ENCODE data around the gene INO80. TPM values are rescaled to one million over a fixed set of nuclear protein-coding genes. Genes with fewer than 3 reads are reported as not detected.

INO80 gene
- total RNA-seq, 2 experiments from 2014 or later: 14.0 to 16.8 TPM

GRCh38 chr15:41060505-41060904 lies 55.6 kb downstream of the INO80 start:
- intact Hi-C loops (cut with micrococcal nuclease): no loop called here
- Mint-ChIP-seq H3K4me3 (no peak overlapping the region), H3K27ac (no peak overlapping the region), H3K36me3 (ENCODE audit: low read depth) (peaks cover 69% of the 10 kb centered on the region), H3K9me3 (peaks cover 5% of the 10 kb centered on the region), H3K27me3 (ENCODE audit: low read depth) (no peaks in the 10 kb centered on the region), H3K4me1 (ENCODE audit: low read depth) (no peaks in the 10 kb centered on the region)
- DNase-seq: no peak
- CTCF ChIA-PET: no interaction called here

DNA sequence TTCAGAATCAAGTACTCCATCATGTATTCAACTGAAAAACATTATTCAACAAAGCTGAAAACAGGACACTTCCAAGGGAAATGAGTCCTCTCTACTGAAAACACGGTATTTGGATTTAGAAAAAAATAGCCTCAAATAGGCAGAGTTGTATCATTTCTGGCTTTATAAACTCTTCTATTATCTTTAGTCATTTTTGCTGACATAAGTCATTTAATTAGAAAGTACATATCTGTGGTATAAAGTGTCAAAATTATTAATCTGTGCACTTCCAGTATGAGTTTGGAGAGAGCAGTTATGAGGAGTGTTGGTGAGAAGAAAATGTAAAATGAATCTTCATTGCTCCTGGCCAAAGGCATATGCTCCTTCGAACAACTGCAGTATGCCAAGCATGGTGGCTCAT lies 59.3 kb downstream of the INO80 start:
- H3K4me3 Mint-ChIP-seq: no peak overlapping the region
- no peaks in the 10 kb centered on the region for H3K4me1 Mint-ChIP-seq (ENCODE audit: low read depth)
- intact Hi-C loops (cut with micrococcal nuclease): no loop called here
- no peaks in the 10 kb centered on the region for H3K27me3 Mint-ChIP-seq (ENCODE audit: low read depth)
- no peak overlapping the region for H3K27ac Mint-ChIP-seq
- H3K36me3 Mint-ChIP-seq (ENCODE audit: low read depth): peaks cover 57% of the 10 kb centered on the region
- peaks cover 2% of the 10 kb centered on the region for H3K9me3 Mint-ChIP-seq
- no peak for DNase-seq
- CTCF ChIA-PET: no interaction called here

- CTCF ChIA-PET: no interaction called here
- Mint-ChIP-seq H3K4me1 (ENCODE audit: low read depth) (no peaks in the 10 kb centered on the region), H3K27me3 (ENCODE audit: low read depth) (no peaks in the 10 kb centered on the region), H3K9me3 (no peaks in the 10 kb centered on the region), H3K27ac (no peak overlapping the region), H3K4me3 (no peak overlapping the region), H3K36me3 (ENCODE audit: low read depth) (peaks cover 56% of the 10 kb centered on the region)
- intact Hi-C loops (cut with micrococcal nuclease): no loop called here
- DNase-seq: no peak
These were observed 60.4 kb downstream of the INO80 start for GRCh38 chr15:41055706-41056105.

GRCh38 chr15:41051139-41051538 lies 64.9 kb downstream of the INO80 start:
- CTCF ChIA-PET: interaction anchor here (0.7 kb wide), 2 partner anchors 144 to 337 kb away, joined by 3 read pairs; no protein-coding TSS in a partner anchor
- intact Hi-C loops (cut with micrococcal nuclease): no loop called here
- Mint-ChIP-seq H3K4me1 (ENCODE audit: low read depth) (peaks cover 2% of the 10 kb centered on the region), H3K4me3 (no peak overlapping the region), H3K27ac (peak overlapping the region; percentile 15), H3K36me3 (ENCODE audit: low read depth) (peaks cover 46% of the 10 kb centered on the region), H3K9me3 (no peaks in the 10 kb centered on the region), H3K27me3 (ENCODE audit: low read depth) (no peaks in the 10 kb centered on the region)
- no peak for DNase-seq

DNA sequence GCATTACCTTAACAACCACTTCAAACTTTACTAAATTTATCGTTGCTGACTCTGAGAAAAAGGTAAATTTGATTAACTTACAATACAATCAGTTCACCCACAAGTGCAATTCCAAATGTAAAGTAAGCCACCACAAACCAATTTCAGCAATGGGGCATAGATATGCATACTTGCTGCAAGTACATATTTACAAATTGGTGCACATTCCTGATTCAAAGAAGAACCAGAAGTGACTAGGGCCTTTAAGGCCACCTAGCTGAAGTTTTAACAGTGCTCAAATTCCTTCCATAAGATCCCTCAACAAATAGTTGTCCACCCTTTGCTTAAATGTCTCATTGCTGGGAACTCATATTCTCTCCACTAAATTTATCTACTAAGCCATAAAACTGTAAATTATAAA lies 67.2 kb downstream of the INO80 start:
- intact Hi-C loops (cut with micrococcal nuclease): no loop called here
- H3K27me3 Mint-ChIP-seq (ENCODE audit: low read depth): no peaks in the 10 kb centered on the region
- H3K36me3 Mint-ChIP-seq (ENCODE audit: low read depth): peaks cover 43% of the 10 kb centered on the region
- H3K27ac Mint-ChIP-seq: no peak overlapping the region
- no peak for DNase-seq
- H3K4me1 Mint-ChIP-seq (ENCODE audit: low read depth): peaks cover 2% of the 10 kb centered on the region
- CTCF ChIA-PET: no interaction called here
- H3K4me3 Mint-ChIP-seq: no peak overlapping the region
- no peaks in the 10 kb centered on the region for H3K9me3 Mint-ChIP-seq

GRCh38 chr15:41048397-41048796 lies 67.7 kb downstream of the INO80 start:
- Mint-ChIP-seq H3K27ac (no peak overlapping the region), H3K27me3 (ENCODE audit: low read depth) (no peaks in the 10 kb centered on the region), H3K4me3 (no peak overlapping the region), H3K36me3 (ENCODE audit: low read depth) (peaks cover 43% of the 10 kb centered on the region), H3K9me3 (no peaks in the 10 kb centered on the region), H3K4me1 (ENCODE audit: low read depth) (peaks cover 2% of the 10 kb centered on the region)
- CTCF ChIA-PET: interaction anchor here (0.6 kb wide), 1 partner anchor 313 kb away, joined by 3 read pairs; no protein-coding TSS in a partner anchor
- intact Hi-C loops (cut with micrococcal nuclease): no loop called here
- no peak for DNase-seq

DNA sequence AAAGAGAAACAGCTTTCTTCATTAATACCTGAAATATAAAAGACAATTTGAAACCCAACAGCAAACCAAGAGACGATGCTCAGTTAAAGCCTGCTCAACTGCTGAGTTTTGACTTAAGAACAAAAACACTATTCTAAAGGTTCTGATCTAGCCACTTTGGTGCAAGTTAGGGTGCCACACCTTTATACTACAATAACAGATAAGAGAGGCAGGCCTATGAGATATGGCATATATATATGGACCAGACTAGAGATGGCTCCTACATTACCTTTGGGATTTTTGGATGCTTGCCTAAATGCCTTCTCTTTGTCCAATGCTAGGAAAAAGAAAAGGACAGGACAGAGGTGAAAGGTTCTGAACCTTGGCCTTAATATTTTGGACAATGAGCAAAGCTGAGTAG lies 68.6 kb downstream of the INO80 start:
- Mint-ChIP-seq H3K4me3 (no peak overlapping the region), H3K9me3 (no peaks in the 10 kb centered on the region), H3K36me3 (ENCODE audit: low read depth) (peaks cover 37% of the 10 kb centered on the region), H3K4me1 (ENCODE audit: low read depth) (peaks cover 2% of the 10 kb centered on the region), H3K27ac (no peak overlapping the region), H3K27me3 (ENCODE audit: low read depth) (no peaks in the 10 kb centered on the region)
- DNase-seq: no peak
- intact Hi-C loops (cut with micrococcal nuclease): no loop called here
- CTCF ChIA-PET: no interaction called here

DNA sequence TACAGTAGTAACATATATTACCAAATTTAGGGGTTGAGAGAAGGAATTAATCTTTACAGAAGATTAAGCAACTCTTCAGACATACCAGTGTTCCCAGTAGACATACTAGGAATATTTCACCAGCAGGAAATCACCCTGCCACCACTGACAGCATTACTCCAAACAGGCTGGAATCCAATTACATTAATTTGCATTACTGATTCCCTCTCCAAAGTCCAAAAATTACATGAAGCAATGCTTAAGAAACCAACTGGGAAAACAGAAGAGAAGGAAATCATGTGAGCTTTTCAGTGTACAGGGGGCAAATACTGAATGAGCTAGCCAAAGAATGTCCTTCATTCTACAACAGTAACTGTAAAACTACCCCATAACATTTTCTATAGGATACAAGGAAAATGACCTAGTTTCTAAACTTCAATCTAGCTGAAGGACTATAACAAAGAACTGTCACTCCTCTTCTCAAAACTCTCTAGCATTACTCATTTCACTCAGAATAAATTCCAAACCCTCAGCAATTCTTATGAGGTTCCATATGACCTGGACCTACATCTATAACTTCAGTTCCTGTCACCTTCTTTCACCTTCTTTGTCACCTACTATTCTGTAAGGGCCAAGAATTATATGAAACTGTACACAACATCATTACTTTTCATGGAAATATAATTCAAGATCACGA lies 72.7 kb downstream of the INO80 start:
- no peak for DNase-seq
- Mint-ChIP-seq H3K27ac (no peak overlapping the region), H3K9me3 (no peaks in the 10 kb centered on the region), H3K36me3 (ENCODE audit: low read depth) (peaks cover 25% of the 10 kb centered on the region), H3K4me3 (no peak overlapping the region), H3K4me1 (ENCODE audit: low read depth) (peaks cover under 1% of the 10 kb centered on the region), H3K27me3 (ENCODE audit: low read depth) (no peaks in the 10 kb centered on the region)
- CTCF ChIA-PET: no interaction called here
- intact Hi-C loops (cut with micrococcal nuclease): no loop called here

- Mint-ChIP-seq H3K36me3 (ENCODE audit: low read depth) (peaks cover 28% of the 10 kb centered on the region), H3K4me3 (no peak overlapping the region), H3K27ac (no peak overlapping the region), H3K9me3 (no peaks in the 10 kb centered on the region), H3K27me3 (ENCODE audit: low read depth) (no peaks in the 10 kb centered on the region), H3K4me1 (ENCODE audit: low read depth) (no peaks in the 10 kb centered on the region)
- intact Hi-C loops (cut with micrococcal nuclease): no loop called here
- DNase-seq: no peak
- CTCF ChIA-PET: no interaction called here
These were observed 73.2 kb downstream of the INO80 start for GRCh38 chr15:41042851-41043250.

GRCh38 chr15:41039121-41039520 lies 77.0 kb downstream of the INO80 start:
- H3K36me3 Mint-ChIP-seq (ENCODE audit: low read depth): peaks cover 19% of the 10 kb centered on the region
- no peaks in the 10 kb centered on the region for H3K27me3 Mint-ChIP-seq (ENCODE audit: low read depth)
- no peak for DNase-seq
- no peak overlapping the region for H3K27ac Mint-ChIP-seq
- no peaks in the 10 kb centered on the region for H3K9me3 Mint-ChIP-seq
- intact Hi-C loops (cut with micrococcal nuclease): no loop called here
- no peaks in the 10 kb centered on the region for H3K4me1 Mint-ChIP-seq (ENCODE audit: low read depth)
- no peak overlapping the region for H3K4me3 Mint-ChIP-seq
- CTCF ChIA-PET: no interaction called here

DNA sequence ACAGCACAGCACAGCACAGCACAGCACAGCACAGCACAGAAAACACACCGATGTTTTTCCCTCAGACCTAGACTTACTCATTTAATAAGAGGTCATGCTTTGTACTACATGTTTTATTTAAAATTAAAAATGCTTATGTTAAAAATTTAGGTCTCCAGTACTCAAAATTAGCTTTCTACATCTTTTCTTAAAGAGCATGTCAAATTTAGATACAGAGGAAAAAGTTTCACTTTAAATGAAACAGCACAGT lies 84.1 kb downstream of the INO80 start:
- peaks cover 5% of the 10 kb centered on the region for H3K4me1 Mint-ChIP-seq (ENCODE audit: low read depth)
- H3K4me3 Mint-ChIP-seq: no peak overlapping the region
- peaks cover 14% of the 10 kb centered on the region for H3K36me3 Mint-ChIP-seq (ENCODE audit: low read depth)
- H3K9me3 Mint-ChIP-seq: no peaks in the 10 kb centered on the region
- intact Hi-C loops (cut with micrococcal nuclease): no loop called here
- no peaks in the 10 kb centered on the region for H3K27me3 Mint-ChIP-seq (ENCODE audit: low read depth)
- H3K27ac Mint-ChIP-seq: no peak overlapping the region
- DNase-seq: no peak
- CTCF ChIA-PET: no interaction called here

DNA sequence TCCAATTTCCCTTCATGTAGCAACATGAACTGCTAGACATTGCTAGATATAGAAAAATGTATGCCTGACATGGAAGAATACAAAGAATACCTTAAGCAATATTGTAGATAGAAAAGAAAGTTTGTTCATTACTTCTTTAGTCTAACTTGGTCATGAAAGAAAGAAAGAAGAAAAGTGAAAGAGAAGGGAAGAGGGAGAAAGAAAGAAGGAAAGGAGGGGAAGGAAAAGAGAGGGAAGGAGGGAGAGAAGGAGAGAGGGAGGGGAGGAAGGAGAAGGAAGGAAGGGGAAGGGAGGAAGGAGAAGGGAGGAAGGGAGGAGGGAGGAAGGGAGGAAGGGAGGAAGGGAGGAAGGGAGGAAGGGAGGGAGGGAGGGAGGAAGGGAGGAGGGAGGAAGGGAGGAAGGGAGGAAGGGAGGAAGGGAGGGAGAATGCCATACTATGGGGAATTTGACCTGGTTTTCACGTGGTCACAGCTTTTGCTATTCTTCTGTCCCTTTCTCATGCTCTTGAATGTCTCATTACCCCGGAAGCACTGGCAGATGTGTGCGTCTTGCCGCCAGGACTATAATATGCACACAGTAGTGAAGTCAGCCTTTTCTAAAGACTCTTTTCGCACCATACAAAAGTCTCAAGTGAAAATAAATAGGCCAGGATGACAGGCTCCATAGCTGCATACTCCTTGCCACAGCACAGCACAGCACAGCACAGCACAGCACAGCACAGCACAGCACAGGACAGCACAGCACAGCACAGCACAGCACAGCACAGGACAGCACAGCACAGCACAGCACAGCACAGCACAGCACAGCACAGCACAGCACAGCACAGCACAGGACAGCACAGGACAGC lies 84.6 kb downstream of the INO80 start:
- CTCF ChIA-PET: interaction anchor here (1.2 kb wide), 1 partner anchor 126 kb away, joined by 4 read pairs; no protein-coding TSS in a partner anchor
- Mint-ChIP-seq H3K27me3 (ENCODE audit: low read depth) (no peaks in the 10 kb centered on the region), H3K4me1 (ENCODE audit: low read depth) (peaks cover 5% of the 10 kb centered on the region), H3K4me3 (no peak overlapping the region), H3K9me3 (no peaks in the 10 kb centered on the region), H3K36me3 (ENCODE audit: low read depth) (peaks cover 19% of the 10 kb centered on the region), H3K27ac (peak overlapping the region; percentile 30)
- intact Hi-C loops (cut with micrococcal nuclease): no loop called here
- no peak for DNase-seq

GRCh38 chr15:41028853-41029252 lies 87.2 kb downstream of the INO80 start:
- peaks cover 20% of the 10 kb centered on the region for H3K36me3 Mint-ChIP-seq (ENCODE audit: low read depth)
- H3K4me3 Mint-ChIP-seq: no peak overlapping the region
- CTCF ChIA-PET: interaction anchor here (0.7 to 0.9 kb wide), 2 partner anchors 74 to 133 kb away, joined by 3 to 4 read pairs; no protein-coding TSS in a partner anchor
- H3K9me3 Mint-ChIP-seq: no peaks in the 10 kb centered on the region
- no peaks in the 10 kb centered on the region for H3K27me3 Mint-ChIP-seq (ENCODE audit: low read depth)
- H3K4me1 Mint-ChIP-seq (ENCODE audit: low read depth): peaks cover 5% of the 10 kb centered on the region
- intact Hi-C loops (cut with micrococcal nuclease): no loop called here
- DNase-seq: no peak
- no peak overlapping the region for H3K27ac Mint-ChIP-seq
